ENCODE data around the gene SLC2A2. TPM values are rescaled to one million over a fixed set of nuclear protein-coding genes. Genes with fewer than 3 reads are reported as not detected.
"Not testable (repeated sequence)": the region's sequence is repeated elsewhere in the genome, so short reads cannot be mapped to it uniquely, and the experiment has no call there.

The SLC2A2 gene
- polyA plus RNA-seq, 1 donor = not detected

DNA sequence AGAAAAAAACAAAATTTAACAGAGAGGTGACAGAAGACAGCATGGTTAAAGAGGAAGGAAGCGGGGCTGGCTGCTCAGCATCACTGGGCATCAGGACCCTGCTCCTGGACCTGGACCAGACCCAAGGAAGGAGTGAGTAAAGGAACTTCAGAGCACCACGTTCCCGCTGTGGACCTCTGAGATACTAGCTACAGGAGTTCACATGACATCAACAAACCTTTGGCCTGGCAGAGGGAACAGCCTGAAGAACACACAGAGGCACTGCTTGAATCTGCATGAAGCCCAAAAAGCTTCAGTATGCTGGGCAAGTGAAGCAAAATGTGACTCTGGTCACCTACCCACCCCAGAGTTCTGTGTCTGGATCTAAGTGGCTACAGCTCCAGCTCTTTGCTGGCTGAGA, 38.1 kb downstream of the SLC2A2 start:
- DNase-seq (ENCODE audit: low read depth) = no peak

DNA sequence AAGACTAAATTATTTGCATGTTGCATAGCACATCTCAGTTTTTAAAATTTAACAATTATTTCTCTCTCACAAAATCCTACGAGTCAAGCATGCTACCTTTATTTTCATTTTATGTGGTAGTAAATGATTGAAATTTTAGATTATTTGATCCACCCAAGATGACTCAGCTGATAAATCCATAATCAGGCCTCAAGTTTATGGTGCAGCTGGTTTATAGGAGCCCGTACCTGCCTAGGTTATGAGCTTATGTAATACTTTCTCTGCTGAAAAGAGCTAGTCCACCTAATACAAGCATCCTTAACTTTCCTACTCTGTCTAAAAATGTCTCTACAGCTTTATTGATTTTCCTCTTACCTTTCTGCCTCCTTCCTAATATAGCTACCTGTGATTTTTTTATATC, 41.2 kb downstream of the SLC2A2 start:
- DNase-seq (ENCODE audit: low read depth) = no peak

DNA sequence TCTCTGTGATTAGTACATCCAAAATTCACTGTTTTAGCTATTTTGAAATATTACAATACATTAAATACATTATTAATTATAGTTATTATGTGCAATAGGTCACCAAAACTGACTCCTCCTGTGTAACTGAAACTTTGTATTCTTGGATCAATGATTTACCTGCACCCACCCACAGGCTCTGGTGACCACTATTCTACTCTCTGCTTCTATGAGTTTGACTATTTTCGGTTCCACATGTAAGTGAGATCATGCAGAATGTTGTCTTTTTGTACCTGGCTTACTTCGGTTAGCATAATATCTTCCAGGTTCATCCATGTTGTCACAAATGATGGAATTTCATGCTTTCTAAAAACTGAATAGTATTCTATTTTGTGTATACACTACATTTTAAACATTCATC, 43.8 kb downstream of the SLC2A2 start:
- no peak for DNase-seq (ENCODE audit: low read depth)

DNA sequence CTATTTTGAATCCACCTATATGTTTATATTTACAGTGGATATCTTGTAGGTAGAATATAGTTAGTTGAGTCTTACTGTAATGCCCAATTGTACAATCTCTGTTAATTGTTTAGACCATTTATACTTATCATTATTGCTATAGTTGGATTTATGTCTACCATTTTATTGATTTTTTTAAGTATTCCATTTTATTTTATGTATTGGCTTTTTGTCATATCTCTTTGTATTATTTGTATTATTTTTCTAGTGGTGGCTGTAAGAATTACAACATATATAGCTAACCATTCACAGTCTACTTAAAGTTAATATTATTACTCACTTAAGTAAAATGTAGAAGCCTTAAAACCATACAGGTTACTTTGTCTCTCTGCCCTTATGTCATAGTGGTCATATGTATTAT, 46.1 kb downstream of the SLC2A2 start:
- DNase-seq (ENCODE audit: low read depth) = no peak

DNA sequence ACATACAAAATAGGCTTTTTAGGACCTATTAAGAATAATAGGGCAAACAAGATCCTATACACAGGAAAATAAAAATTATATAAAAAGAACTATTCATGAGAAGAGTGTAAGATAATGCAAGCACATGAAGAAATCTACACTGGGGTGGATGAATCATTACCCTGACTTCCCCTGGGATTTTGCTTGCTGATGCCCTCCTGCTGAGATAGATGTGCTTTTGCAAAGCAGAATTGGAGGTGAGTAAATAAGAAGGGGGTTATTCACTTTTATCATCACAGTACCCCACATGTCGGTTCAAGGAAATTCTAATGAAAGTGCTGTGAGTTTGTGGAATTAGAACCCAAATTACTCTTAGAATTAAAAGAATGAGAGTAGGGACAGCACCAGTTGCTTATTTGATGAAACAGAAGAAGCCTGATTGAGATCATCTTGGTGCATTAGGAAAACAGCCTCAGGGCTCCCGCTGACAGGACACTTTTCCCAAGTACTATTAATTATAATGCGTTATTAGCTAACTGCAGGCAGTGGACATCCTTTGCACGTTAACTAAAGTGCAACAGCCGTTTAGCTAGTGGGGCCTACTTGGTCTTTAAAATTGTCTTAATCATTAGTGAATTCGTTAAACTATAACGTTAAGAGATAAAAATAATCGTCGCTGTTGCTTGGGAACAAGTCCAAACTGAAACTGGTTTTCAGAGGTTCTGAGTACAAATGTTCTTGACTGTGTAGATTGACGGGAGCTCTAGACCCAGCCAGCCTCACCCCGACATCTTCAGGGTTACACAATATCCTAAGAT, 48.4 kb downstream of the SLC2A2 start:
- no peak for DNase-seq (ENCODE audit: low read depth)

DNA sequence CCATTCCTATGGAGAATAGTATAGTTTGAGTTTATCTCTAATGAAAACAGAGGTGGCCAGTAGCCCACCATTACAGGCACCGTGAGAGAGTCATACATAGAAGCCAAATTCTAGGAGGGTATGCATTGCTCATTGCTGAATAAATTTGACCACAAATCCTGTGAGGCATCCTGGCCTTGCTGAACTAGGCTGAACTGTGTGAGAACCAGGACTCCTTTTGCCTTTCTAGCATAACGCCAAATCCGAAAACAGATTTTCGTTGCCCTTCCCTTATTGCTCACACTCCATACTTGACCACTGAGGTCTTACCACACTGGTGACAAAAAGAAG, 50.4 kb downstream of the SLC2A2 start:
- no peak for DNase-seq (ENCODE audit: low read depth)

DNA sequence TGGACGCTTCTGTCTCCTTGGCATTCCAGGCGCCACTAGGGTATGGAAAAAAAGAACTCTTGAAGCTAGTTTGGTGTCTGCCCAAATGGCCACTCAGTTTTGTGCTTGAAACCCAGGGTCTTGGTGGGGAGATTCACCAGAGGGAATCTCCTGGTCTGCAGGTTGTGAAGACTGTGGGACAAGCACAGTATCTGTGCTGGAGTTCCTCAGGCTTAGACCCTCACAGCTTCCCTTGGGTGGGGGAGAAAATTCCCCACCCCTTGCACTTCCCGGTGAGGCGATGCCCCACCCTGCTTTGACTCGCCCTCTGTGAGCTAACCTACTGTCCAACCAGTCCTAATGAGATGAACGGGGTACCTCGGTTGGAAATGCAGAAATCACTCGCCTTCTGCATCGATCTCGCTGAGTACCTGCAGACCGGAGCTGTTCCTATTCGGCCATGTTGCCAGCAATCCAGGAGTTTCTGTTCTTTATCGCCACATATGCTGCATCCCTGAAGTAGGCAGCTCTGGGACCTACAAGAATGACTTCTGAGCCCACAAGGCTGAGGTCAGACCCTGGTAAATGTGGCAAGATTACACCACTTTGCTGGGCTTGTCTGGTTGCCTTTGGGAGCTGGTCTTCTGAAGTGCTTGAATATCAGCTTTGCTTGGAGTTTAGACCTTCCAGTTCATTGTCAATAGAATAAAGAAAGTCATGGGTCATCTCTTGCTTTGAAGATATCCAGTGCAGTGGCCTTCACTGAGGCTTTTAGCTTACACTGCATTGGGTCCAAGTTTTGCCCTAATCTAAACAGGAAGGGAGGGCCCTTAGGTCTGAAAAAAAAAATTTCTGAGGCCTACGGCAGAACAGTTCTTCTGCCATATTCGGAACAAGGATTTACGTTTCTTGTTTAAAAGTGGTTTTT, 51.0 kb downstream of the SLC2A2 start:
- DNase-seq (ENCODE audit: low read depth) = no peak

DNA sequence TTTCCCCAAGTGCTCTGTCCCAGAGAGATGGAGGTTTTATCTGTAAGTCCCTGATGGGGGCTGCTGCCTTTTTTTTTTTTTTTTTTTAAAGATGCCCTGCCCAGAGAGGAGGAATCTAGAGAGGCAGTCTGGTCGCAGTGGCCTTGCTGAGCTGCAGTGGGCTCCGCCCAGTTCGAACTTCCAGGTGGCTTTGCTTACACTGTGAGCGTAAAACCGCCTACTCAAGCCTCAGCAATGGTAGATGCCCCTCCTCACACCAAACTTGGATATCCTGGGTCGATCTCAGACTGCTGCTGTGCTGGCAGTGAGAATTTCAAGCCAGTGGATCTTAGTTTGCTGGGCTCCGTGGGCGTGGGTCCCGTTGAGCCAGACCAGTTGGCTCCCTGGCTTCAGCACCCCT, 51.6 kb downstream of the SLC2A2 start:
- DNase-seq (ENCODE audit: low read depth) = no peak

DNA sequence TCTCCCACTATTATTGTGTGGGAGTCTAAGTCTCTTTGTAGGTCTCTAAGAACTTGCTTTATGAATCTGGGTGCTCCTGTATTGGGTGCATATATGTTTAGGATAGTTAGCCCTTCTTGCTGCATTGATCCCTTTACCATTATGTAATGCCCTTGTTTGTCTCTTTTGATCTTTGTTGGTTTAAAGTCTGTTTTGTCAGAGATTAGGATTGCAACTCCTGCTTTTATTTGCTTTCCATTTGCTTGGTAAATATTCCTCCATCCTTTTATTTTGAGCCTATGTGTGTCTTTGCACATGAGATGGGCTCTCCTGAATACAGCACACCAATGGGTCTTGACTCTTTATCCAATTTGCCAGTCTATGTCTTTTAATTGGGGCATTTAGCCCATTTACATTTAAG, 53.6 kb downstream of the SLC2A2 start:
- DNase-seq (ENCODE audit: low read depth) = not testable (repeated sequence)

DNA sequence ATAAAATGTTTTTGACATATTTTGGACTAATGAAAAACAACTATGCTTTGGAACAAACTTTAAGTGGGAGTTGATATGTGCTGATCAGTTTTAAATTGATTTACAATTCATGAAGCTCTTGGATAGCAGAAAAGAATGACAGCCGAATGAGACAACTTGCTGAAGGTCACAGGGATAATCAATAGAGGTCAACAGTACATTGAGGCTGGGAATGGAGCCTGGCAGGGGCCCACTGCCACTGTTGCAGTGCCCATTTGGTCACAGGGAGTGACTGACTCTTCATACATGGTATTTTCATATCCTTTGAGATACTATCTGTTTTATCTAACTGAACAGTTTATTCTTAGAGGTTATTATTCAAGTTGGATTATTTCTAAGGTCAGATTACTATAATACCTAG, 59.4 kb downstream of the SLC2A2 start:
- no peak for DNase-seq (ENCODE audit: low read depth)

DNA sequence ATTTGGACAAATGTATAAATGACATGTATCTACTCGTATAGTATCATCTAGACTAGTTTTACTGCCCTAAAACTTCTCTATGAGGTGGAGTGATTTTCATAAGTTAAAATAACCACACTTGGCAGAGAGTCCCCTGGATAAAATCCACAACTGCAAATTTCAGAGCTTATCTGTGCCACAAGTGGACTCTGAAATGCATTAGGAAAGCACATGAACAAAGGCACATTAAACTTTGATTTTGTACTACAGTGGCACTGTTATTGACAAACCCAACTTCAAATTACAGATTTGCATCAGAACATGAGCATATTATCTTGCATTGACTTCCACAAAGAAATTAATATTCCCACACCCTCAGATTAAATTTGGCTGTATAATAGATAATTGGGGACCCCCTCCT, 60.0 kb downstream of the SLC2A2 start:
- no peak for DNase-seq (ENCODE audit: low read depth)

DNA sequence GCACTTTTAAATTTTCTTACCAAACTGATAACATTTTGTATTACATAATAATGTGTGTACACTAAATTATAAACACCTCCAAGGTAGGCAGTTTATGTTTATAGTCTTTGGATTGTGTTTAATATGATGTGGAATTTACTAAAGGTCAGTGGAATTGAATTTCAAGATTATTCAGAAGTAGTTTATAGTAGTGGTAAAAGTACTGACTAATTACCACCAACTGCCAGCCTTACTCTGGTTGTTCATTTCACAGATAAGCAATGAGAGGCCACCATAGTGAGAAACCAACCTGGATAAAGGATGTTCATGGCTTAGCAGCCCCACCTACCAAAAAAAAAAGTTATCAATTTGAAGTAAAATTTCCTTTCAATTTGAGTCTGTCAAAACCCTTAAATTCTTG, 64.1 kb downstream of the SLC2A2 start:
- no peak for DNase-seq (ENCODE audit: low read depth)

DNA sequence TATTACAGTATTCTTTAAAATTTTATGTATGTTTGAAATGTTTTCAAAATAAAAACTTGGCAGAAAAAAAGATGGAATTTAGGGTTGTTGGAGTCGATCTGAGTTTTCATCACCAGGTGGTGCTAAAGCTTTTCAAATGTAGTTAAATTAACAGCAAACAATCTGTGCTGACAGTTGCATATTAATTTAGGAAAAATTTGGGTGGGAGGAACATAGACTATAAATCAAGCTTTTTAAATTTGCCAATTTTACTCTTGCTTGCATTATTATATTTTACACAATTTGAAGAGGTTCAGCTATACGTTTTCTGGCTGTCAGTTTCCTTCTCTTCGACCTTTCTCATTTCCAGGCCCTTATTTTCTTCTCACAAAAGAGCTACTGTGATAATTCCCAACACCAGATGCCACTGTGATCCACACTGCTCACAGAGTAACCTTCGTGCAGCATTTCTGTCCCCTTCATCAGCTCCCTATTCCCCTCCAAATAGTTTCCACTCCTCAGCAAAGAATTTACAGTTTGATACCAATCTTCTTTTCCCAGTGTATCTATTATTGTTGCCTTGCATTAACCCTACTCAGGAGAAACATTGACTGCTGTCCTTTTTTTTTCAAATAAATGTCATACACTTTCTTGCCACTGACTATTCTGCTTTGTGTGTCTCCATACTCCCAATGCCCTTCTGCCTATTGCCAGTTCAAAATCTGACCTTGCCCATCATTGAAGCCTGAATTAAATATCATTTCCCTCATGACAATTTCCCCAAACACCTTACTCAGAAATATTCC, 64.7 kb downstream of the SLC2A2 start:
- DNase-seq (ENCODE audit: low read depth) = peak; percentile 25

DNA sequence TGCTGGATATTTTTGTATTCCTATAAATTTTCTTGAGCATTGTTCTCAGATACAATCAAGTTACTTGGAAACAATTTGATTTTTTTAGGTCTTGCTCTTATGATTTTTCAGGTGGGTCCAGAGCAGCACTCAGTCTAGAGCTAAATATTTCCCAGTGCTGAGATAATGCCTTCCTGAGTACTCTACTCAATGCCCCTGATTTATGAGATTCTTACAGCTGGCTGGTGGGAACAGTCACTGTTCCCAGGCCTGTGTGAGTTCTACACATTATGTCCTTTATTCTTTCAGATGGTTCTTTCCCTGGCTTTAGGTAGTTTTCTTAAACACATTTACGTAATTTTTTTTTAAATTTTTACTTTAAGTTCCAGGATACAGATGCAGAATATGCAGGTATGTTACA, 67.1 kb downstream of the SLC2A2 start:
- no peak for DNase-seq (ENCODE audit: low read depth)

DNA sequence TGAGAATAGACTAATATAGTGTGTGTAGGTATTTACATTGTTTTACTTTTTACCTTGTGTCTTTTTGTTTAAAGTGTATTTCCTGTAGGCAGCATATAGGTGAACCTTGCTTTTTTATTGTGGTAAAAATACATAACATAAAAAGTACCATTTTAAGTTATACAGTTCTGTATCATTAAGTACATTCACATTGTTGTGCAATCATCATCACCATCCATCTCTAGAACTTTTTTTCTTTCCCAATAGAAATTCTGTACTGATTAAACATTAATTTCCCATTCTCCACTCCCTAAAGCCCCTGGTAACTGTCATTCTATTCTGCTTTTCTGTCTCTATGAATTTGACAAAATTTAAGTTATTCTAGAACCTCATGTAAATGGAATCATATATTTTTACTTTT, 69.9 kb downstream of the SLC2A2 start:
- no peak for DNase-seq (ENCODE audit: low read depth)

DNA sequence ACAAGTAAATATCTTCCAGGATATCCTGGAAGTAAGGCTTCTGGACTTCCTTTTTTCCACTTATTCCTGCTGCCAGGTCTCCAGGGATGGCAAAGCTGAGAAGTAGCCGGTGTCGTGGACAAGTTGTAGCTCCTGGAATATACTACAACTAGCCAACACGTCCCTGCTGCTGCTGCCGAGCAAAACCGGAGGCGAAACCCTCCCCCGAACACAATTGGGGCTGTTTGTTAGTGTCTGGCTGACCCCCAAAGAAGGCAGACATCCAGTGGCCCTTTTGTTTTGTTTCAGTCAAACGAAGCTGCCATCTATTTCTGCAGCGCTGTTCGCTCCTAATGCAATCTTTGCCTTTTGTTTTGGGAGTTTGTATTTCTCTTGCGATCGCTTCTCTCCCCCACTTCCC, 72.8 kb downstream of the SLC2A2 start:
- DNase-seq (ENCODE audit: low read depth) = no peak

DNA sequence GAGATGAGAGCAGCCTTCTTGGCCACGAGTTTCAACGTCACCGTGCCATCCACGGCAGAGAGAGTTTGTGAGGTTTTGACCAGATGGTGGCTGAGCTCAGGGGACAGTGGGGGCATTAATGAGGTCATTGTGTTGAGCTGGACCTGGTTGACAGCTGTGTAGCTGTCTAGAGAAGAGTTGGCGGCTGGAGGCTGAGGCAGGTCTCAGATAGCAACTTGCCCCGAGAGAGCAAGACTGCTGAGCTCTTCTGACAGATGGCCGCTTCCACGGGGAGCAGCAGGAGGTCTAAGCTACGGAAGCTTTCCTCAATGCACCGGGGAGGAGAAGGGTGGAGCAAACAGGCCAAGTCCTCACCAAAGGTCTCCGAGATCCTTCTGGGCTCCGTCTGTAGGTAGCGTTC, 73.3 kb downstream of the SLC2A2 start:
- no peak for DNase-seq (ENCODE audit: low read depth)

DNA sequence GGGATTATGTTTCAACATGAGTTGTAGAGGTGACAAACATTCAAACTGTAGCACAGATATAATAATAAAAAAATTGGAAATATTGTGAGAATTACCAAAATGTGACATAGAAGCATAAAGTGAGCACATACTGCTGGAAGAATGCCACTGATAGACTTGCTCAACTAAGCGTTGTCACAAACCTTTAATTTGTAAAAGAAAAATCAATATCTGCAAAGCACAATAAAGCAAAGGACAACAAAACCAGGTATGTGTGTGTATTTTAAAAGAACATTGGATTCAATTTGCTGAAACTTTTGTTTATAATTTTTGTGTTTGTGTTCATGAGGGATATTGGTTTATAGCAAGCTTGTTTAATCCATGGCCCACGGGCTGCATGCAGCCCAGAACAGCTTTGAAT, 77.3 kb downstream of the SLC2A2 start:
- DNase-seq (ENCODE audit: low read depth) = no peak

DNA sequence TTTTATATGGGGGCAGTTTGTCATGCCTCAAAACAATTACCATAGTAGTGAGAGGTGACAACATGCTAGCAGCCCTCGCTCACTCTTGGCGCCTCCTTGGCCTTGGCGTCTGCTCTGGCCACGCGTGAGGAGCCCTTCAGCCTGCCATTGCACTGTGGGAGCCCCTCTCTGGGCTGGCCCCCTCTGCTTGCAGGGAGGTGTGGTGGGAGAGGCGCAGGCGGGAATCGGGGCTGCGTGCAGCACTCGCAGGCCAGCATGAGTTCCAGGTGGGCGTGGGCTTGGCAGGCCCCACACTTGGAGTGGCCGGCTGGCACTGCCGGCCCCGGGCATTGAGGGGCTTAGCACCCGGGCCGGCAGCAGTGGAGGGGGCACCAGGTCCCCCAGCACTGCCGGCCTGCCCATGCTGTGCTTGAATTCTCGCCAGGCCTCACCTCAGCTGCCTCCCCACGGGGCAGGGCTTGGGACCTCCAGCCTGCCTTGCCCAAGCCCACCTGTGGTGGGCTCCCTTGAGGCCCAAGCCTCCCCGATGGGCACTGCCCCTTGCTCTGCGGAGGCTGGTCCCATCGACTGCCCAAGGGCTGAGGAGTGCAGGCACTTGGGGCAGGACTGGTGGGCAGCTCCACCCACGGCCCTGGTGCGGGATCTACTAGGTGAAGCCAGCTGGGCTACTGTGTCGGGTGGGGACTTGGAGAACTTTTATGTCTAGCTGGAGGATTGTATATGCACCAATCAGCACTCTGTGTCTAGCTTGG, 79.3 kb downstream of the SLC2A2 start:
- DNase-seq (ENCODE audit: low read depth) = no peak
